ENCODE measurements around the gene GAB3. TPM values are rescaled to one million over a fixed set of nuclear protein-coding genes. Genes with fewer than 3 reads are reported as not detected.
"Not testable (repeated sequence)": the region's sequence is repeated elsewhere in the genome, so short reads cannot be mapped to it uniquely, and the experiment has no call there.

GAB3 gene
- total RNA-seq, 1 donor = 0.43 TPM

DNA sequence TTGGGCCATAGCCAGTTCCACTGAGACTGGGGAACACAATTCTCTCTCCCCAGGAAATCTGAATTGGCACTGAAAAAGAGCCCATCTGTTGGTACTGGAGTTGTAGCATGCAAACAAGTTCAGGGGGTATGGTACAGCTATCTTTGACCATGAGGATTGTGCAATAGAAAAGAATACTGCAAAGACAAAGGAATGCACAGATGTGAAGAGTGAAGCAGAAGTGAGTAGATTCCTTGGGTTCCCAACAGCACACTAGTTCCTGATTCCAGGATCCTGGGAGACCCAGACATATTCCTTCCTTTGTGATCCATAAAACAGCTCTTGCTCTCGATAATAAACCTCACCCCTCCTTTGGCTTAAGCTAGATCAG is 54.2 kb downstream of the GAB3 start:
- peak; percentile 25 for DNase-seq (ENCODE audit: low read depth)
- TF ChIP-seq, protein P1, sequence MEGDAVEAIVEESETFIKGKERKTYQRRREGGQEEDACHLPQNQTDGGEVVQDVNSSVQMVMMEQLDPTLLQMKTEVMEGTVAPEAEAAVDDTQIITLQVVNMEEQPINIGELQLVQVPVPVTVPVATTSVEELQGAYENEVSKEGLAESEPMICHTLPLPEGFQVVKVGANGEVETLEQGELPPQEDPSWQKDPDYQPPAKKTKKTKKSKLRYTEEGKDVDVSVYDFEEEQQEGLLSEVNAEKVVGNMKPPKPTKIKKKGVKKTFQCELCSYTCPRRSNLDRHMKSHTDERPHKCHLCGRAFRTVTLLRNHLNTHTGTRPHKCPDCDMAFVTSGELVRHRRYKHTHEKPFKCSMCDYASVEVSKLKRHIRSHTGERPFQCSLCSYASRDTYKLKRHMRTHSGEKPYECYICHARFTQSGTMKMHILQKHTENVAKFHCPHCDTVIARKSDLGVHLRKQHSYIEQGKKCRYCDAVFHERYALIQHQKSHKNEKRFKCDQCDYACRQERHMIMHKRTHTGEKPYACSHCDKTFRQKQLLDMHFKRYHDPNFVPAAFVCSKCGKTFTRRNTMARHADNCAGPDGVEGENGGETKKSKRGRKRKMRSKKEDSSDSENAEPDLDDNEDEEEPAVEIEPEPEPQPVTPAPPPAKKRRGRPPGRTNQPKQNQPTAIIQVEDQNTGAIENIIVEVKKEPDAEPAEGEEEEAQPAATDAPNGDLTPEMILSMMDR (IDR thresholded peaks at IDR 0.05; ENCODE audit: insufficient read depth, low read depth, low read length) = no peak
- no peak overlapping the region for H3K4me3 ChIP-seq (ENCODE audit: low read depth, low read length)

DNA sequence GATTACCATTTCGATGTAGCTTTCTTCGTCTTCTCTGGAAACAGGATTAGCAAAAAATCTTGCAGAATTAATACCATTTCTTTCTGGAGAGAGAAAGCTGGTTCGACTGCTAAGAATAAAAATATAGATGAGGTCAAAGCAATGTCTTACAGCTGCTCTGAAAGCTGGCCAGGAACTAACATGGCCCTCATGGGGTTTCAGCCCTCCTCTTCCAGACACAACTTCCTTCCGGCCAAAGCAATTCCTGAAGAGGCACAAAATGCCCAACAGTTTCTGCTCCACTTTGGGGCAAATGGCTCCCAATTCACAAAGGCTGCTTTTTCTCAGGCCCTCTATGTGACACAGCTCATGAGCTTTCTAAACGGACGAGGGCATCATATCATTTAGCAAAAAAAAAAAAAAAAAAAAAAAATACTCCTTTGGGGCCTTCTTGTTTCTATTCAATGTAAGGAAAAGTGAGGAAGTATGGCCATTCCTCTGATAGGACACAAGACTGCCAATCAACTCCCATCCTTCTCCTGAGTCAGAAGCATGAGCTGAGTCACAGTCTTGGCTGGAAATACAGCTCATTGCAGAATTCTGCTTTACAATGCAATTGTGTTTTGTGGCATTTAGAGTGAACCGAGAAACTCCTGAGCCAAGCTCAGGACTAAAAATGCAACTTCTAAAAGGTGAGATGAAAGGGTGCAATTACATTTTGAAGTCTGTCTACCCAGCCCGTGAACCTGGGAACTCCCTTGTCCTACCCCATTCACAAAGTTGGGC is 54.8 kb downstream of the GAB3 start:
- H3K4me3 ChIP-seq (ENCODE audit: low read depth, low read length) = no peak overlapping the region
- TF ChIP-seq, protein P1 (IDR thresholded peaks at IDR 0.05; ENCODE audit: insufficient read depth, low read depth, low read length) = no peak
- DNase-seq (ENCODE audit: low read depth) = peak; percentile 35

DNA sequence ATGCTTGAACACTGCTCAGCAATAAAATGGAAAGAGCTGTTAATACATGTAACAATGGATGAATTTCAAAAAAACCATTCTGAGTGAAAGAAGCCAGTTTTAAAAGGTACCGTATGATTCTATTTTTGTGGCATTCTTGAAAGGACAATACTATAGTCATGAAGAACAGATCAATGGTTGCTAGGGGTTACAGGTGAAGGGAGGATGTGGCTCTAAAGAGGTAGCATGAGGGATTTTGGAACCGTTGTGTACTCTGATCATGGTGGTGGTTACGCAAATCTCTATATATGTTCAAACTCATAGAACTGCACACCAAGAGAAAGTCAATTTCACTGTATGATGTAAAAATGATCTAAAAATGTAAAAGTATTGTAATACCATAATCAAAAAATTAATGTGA is 57.5 kb downstream of the GAB3 start:
- no peak for DNase-seq (ENCODE audit: low read depth)
- no peak overlapping the region for H3K4me3 ChIP-seq (ENCODE audit: low read depth, low read length)
- TF ChIP-seq, protein P1 (IDR thresholded peaks at IDR 0.05; ENCODE audit: insufficient read depth, low read depth, low read length) = no peak

DNA sequence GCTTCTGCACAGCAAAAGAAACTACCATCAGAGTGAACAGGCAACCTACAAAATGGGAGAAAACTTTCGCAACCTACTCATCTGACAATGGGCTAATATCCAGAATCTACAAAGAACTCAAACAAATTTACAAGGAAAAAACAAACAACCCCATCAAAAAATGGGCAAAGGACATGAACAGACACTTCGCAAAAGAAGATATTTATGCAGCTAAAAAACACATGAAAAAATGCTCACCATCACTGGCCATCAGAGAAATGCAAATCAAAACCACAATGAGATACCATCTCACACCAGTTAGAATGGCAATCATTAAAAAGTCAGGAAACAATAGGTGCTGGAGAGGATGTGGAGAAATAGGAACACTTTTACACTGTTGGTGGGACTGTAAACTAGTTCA is 60.4 kb downstream of the GAB3 start:
- not testable (repeated sequence) for H3K4me3 ChIP-seq (ENCODE audit: low read depth, low read length); DNase-seq (ENCODE audit: low read depth)

DNA sequence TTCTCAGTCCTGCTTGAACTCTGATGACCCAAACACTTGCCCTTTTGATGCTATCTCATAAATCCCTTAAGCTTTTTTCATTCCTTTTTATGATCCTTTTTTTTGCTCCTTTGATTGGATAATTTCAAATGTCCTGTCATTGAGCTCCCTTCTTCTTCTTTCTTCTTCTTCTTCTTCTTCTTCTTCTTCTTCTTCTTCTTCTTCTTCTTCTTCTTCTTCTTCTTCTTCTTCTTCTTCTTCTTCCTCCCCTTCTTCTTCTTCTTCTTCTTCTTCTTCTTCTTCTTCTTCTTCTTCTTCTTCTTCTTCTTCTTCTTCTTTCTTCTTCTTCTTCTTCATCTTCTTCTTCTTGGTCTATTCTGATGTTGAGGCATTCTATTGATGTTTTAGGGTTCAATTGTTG is 78.8 kb downstream of the GAB3 start:
- H3K4me3 ChIP-seq (ENCODE audit: low read depth, low read length); DNase-seq (ENCODE audit: low read depth): not testable (repeated sequence)

DNA sequence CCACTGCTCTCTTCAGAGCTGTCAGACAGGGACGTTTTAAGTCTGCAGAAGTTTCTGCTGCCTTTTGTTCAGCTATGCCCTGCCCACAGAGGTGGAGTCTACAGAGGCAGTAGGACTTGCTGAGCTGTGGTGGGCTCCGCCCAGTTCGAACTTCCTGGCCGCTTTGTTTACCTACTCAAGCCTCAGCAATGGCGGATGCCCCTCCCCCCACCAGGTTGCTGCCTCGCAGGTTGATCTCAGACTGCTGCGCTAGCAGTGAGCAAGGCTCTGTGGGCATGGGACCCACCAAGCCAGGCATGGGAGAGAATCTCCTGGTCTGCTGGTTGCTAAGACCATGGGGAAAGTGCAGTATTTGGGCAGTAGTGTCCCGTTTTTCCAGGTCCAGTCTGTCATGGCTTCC is 80.0 kb downstream of the GAB3 start:
- H3K4me3 ChIP-seq (ENCODE audit: low read depth, low read length); DNase-seq (ENCODE audit: low read depth): not testable (repeated sequence)

DNA sequence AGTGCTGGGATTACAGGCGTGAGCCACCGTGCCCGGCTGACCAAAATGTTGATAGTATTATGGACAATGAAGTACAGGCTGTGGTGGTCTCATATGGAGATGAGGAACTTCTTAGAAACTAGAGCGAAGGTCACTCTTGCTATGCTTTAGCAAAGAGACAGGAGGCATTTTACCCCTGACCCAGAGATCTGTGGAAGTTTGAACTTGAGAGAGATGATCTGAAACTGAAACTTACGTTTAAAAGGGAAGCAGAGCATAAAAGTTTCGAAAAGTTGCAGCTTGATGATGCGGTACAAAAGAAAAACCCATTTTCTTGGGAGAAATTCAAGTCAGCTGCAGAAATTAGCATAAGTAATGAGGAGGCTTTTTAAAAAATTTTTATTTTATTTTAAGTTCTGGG is 89.0 kb downstream of the GAB3 start:
- TF ChIP-seq, protein P1 (IDR thresholded peaks at IDR 0.05; ENCODE audit: insufficient read depth, low read depth, low read length) = no peak
- no peak for DNase-seq (ENCODE audit: low read depth)
- no peak overlapping the region for H3K4me3 ChIP-seq (ENCODE audit: low read depth, low read length)

DNA sequence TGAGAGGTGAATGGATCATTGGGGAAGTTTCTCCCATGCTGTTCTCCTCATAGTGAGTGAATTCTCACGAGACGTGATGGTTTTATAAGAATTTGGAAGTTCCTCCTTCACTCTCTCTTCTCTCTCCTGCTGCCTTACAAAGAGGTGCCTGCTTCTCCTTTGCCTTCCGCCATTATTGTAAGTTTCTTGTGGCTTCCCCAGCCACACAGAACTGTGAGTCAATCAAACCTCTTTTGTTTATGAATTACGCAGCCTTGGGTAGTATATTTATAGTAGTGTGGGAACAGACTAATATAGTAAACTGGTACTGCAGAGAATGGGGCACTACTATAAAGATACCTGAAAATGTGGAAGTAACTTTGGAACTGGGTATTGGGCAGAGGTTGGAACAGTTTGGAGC is 89.7 kb downstream of the GAB3 start:
- TF ChIP-seq, protein P1 (IDR thresholded peaks at IDR 0.05; ENCODE audit: insufficient read depth, low read depth, low read length) = no peak
- H3K4me3 ChIP-seq (ENCODE audit: low read depth, low read length) = no peak overlapping the region
- DNase-seq (ENCODE audit: low read depth) = no peak

All from fibroblast of villous mesenchyme (primary cell).